ENCODE measurements around the gene STIL. TPM values are rescaled to one million over a fixed set of nuclear protein-coding genes. Genes with fewer than 3 reads are reported as not detected.
A peak's percentile ranks its signal among the peaks of the same experiment; 100 is the strongest.

STIL gene
- total and polyA plus RNA-seq, 2 of the 13 experiments (the other 11 are each of a cell fraction or from before 2014, with no cell fraction given): 13.7 to 18.6 TPM

GRCh38 chr1:47313915-47314664, at the start of gene STIL (continued):
- TF ChIP-seq HOMEZ (CRISPR knock-in tag; IDR thresholded peaks at IDR 0.05; ENCODE audit: low read depth) (peak; percentile 78; the same call in 1 of the 2 replicates), FOXO1 (CRISPR knock-in tag; IDR thresholded peaks at IDR 0.05) (no peak), KDM2A (CRISPR knock-in tag; IDR thresholded peaks at IDR 0.05; ENCODE audit: borderline replicate concordance, low read depth) (0 out of 2 replicates have a peak, but pooled peaks have one; percentile 38), NR2C2 (CRISPR knock-in tag; IDR thresholded peaks at IDR 0.05; ENCODE audit: borderline replicate concordance) (peak; percentile 91), HOXA7 (CRISPR knock-in tag; IDR thresholded peaks at IDR 0.05) (0 out of 2 replicates have a peak, but pooled peaks have one; percentile 79), TP53 (CRISPR knock-in tag; conservative IDR thresholded peaks at IDR 0.05) (no peak), FOXK1 (CRISPR knock-in tag; IDR thresholded peaks at IDR 0.05; ENCODE audit: borderline replicate concordance, low read depth) (peak; percentile 58; the same call in 1 of the 2 replicates), ELF3 (CRISPR knock-in tag; IDR thresholded peaks at IDR 0.05) (peak; percentile 61), HMGXB3 (CRISPR knock-in tag; IDR thresholded peaks at IDR 0.05; ENCODE audit: borderline replicate concordance) (peak; percentile 99), NKX3-1 (CRISPR knock-in tag; IDR thresholded peaks at IDR 0.05) (0 out of 2 replicates have a peak, but pooled peaks have one; percentile 36), ZFYVE20 (CRISPR knock-in tag; IDR thresholded peaks at IDR 0.05; ENCODE audit: borderline replicate concordance, low read depth) (0 out of 2 replicates have a peak, but pooled peaks have one; percentile 63), GATA4 (IDR thresholded peaks at IDR 0.05; ENCODE audit: borderline replicate concordance, low read depth) (no peak), PHF8 (CRISPR knock-in tag; IDR thresholded peaks at IDR 0.05) (peak; percentile 84), ZFY (CRISPR knock-in tag; IDR thresholded peaks at IDR 0.05) (peak; percentile 54), NONO (IDR thresholded peaks at IDR 0.05) (no peak), NONO (CRISPR knock-in tag; conservative IDR thresholded peaks at IDR 0.05) (peak; percentile 59; the same call in 1 of the 2 replicates), MYC (CRISPR knock-in tag; IDR thresholded peaks at IDR 0.05; ENCODE audit: borderline replicate concordance) (peak; percentile 61; the same call in 1 of the 2 replicates), ZNF749 (CRISPR knock-in tag; IDR thresholded peaks at IDR 0.05; ENCODE audit: borderline replicate concordance) (no peak; the same call in 1 of the 2 replicates)
- TF ChIP-seq, protein P1, sequence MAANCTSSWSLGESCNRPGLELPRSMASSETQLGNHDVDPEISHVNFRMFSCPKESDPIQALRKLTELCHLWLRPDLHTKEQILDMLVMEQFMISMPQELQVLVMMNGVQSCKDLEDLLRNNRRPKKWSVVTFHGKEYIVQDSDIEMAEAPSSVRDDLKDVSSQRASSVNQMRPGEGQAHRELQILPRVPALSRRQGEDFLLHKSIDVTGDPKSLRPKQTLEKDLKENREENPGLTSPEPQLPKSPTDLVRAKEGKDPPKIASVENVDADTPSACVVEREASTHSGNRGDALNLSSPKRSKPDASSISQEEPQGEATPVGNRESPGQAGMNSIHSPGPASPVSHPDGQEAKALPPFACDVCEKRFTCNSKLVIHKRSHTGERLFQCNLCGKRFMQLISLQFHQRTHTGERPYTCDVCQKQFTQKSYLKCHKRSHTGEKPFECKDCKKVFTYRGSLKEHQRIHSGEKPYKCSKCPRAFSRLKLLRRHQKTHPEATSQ (CRISPR knock-in tag; IDR thresholded peaks at IDR 0.05; ENCODE audit: borderline replicate concordance): 0 out of 2 replicates have a peak, but pooled peaks have one; percentile 83
- TF ChIP-seq, protein P2, sequence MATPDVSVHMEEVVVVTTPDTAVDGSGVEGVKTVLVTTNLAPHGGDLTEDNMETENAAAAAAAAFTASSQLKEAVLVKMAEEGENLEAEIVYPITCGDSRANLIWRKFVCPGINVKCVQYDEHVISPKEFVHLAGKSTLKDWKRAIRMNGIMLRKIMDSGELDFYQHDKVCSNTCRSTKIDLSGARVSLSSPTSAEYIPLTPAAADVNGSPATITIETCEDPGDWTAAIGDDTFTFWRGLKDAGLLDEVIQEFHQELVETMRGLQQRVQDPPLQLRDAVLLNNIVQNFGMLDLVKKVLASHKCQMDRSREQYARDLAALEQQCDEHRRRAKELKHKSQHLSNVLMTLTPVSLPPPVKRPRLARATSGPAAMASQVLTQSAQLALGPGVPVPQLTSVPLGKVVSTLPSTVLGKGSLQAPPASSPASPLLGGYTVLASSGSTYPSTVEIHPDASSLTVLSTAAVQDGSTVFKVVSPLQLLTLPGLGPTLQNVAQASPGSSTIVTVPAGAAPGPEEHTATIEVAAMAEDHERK (CRISPR knock-in tag; IDR thresholded peaks at IDR 0.05; ENCODE audit: low read depth): peak; percentile 69; the same call in 1 of the 2 replicates

All from HepG2 (cell line).